Pancreas (tissue), 10 donors: Measurements from ENCODE around the gene ASCC3. TPM values are rescaled to one million over a fixed set of nuclear protein-coding genes. Genes with fewer than 3 reads are reported as not detected.

Source experiments
- ATAC-seq, 4 donors: fragments of 200-7000 bp; cut with Tn5 transposase; one replicate each; pipeline versions ENCODE4 v1.8.0 to v1.9.1; 2020; ENCODE audit warnings: mild to moderate bottlenecking in 4 of 4, moderate library complexity in 4 of 4
- DNase-seq, 6 donors: peaks; one replicate each; pipeline ENCODE4 v3.0.0-alpha.2; 2020
- FAIRE-seq: peaks from 2 replicates; lab custom pipeline; 2012; peaks lifted over from hg19 to GRCh38; lab: Jason Lieb, UNC
- H3K27ac ChIP-seq, 4 donors: fragments of 200-600 bp; sonication (generic); 1 replicate in 3 of 4; 2 replicates in 1 of 4; pipeline versions ENCODE4 v1.5.0 to v1.8.0; 2020
- H3K27me3 ChIP-seq, 4 donors: fragments of 200-600 bp; one replicate each; pipeline ENCODE4 v1.8.0; 2021
- H3K36me3 ChIP-seq, 3 donors: fragments of 200-600 bp; sonication (generic) in 1 of 3; one replicate each; pipeline versions ENCODE4 v1.5.0 to v1.8.0; 2020 to 2021
- H3K4me1 ChIP-seq, 3 donors: fragments of 200-600 bp; one replicate each; pipeline ENCODE4 v1.8.0; 2021
- H3K4me3 ChIP-seq, 4 donors: fragments of 200-600 bp; sonication (generic) in 2 of 4; one replicate each; pipeline versions ENCODE4 v1.5.0 to v1.8.0; 2020 to 2021
- H3K9me3 ChIP-seq, 4 donors: fragments of 200-600 bp; one replicate each; pipeline ENCODE4 v1.8.0; 2021
- CTCF ChIP-seq, 4 donors: fragments of 200-600 bp; sonication (generic) in 3 of 4; IDR thresholded peaks; one replicate each; pipeline versions ENCODE4 v1.5.0 to v1.8.0; 2021; ENCODE audit warnings: antibody characterized with exemption in 4 of 4
- WGBS, 2 donors: extraction: QIAGEN DNeasy Blood & Tissue Kit; methylation state at CpG; one replicate each; pipeline ENCODE4 v1.1.7; 2013; 5-methylcytosine and 5-hydroxymethylcytosine counted together
- intact Hi-C, 3 donors: fragments of 100-400 bp; cut with DNase I; formaldehyde crosslinking; loops; one replicate each; pipeline versions ENCODE4 v1.11.1 to v1.14.2; 2022
- polyA plus RNA-seq, 2 donors: library from polyadenylated mRNA; stranded (reverse); fragments of 200-250 nt; gene quantifications; one replicate each; pipeline ENCODE4 v1.2.3, GENCODE V29; 2013
- total RNA-seq, 6 donors: library from RNA; stranded (reverse); fragmentation: NEBNext Ultra II Directional in 4 of 6; extraction: Animal tissue kit (Norgen Biotek cat#: 25700) in 4 of 6; gene quantifications; one replicate each; pipeline versions ENCODE4 v1.2.1 to v1.2.4, GENCODE V29; 2021 to 2023
- donor health status: healthy with polysubstance abuse.
- donor health status: DM: no; HTN: no; CAD: no; lungs with moderate emphysema.
- donor health status: DM: no; HTN: no; CAD: no.
- donor health status: control.
- donor health status: control.
- donor health status: Bipolar disorder and iron deficiency.
- donor health status: DM: yes; HTN: yes; CAD: no.
- donor health status: DM: no; HTN: no; CAD: no.
- donor health status: DM: no; HTN: no; CAD: no.
- donor health status: DM: yes; HTN: yes; CAD: no.

ASCC3 gene
- total and polyA plus RNA-seq, 8 donors = 4.4 to 20.3 (median 13.4) TPM

GRCh38 chr6:100620085-100620840, 260.9 kb downstream of the ASCC3 start:
- no peak for TF ChIP-seq CTCF (IDR thresholded peaks at IDR 0.05)
- H3K9me3 ChIP-seq = no peaks in the 10 kb centered on the region
- intact Hi-C loops = no loop called here
- DNase-seq = no peak
- ATAC-seq = no peak
- no peak for FAIRE-seq
- no peak overlapping the region for H3K27ac ChIP-seq
- WGBS, 2 donors = 98% methylated on average over 3 of the region's 3 CpGs
- no peaks in the 10 kb centered on the region for H3K27me3 ChIP-seq
- peaks cover 0 to 9% (median 0%) of the 10 kb centered on the region in 3 donors for H3K36me3 ChIP-seq
- H3K4me1 ChIP-seq = no peaks in the 10 kb centered on the region
- no peak overlapping the region for H3K4me3 ChIP-seq

- no peaks in the 10 kb centered on the region for H3K27me3 ChIP-seq
- no peak overlapping the region for H3K4me3 ChIP-seq
- WGBS, 2 donors = 93 to 97% methylated on average over 4 of the region's 4 CpGs
These were observed 262.8 kb downstream of the ASCC3 start for GRCh38 chr6:100618351-100618671.

GRCh38 chr6:100617633-100618350, 263.3 kb downstream of the ASCC3 start:
- Histone ChIP-seq H3K4me3 (no peak overlapping the region), H3K4me1 (no peaks in the 10 kb centered on the region), H3K27me3 (no peaks in the 10 kb centered on the region), H3K27ac (no peak overlapping the region), H3K36me3 (no peaks in the 10 kb centered on the region), H3K9me3 (no peaks in the 10 kb centered on the region)
- TF ChIP-seq CTCF (IDR thresholded peaks at IDR 0.05) = no peak
- no peak for DNase-seq
- peak in 1 of 4 donors; percentile 18 for ATAC-seq
- FAIRE-seq = no peak
- WGBS, 2 donors = 87 to 88% methylated on average over 4 of the region's 4 CpGs
- intact Hi-C loops = no loop called here

More at GRCh38 chr6:100618351-100618671, 262.8 kb downstream of the ASCC3 start:
- FAIRE-seq (no peak), DNase-seq (no peak), ATAC-seq (no peak)
- no peak for TF ChIP-seq CTCF (IDR thresholded peaks at IDR 0.05)
- Histone ChIP-seq H3K27ac (no peak overlapping the region), H3K36me3 (no peaks in the 10 kb centered on the region), H3K4me1 (no peaks in the 10 kb centered on the region), H3K9me3 (no peaks in the 10 kb centered on the region)
- intact Hi-C loops = no loop called here

GRCh38 chr6:100614933-100615332, 266.2 kb downstream of the ASCC3 start:
- Histone ChIP-seq H3K36me3 (no peaks in the 10 kb centered on the region), H3K27ac (no peak overlapping the region), H3K4me3 (no peak overlapping the region), H3K27me3 (no peaks in the 10 kb centered on the region), H3K9me3 (no peaks in the 10 kb centered on the region), H3K4me1 (no peaks in the 10 kb centered on the region)
- TF ChIP-seq CTCF (IDR thresholded peaks at IDR 0.05) = no peak
- intact Hi-C loops = no loop called here
- ATAC-seq = no peak
- 95 to 96% methylated on average over 8 of the region's 8 CpGs for WGBS, 2 donors
- FAIRE-seq = no peak
- peak in 1 of 6 donors; percentile 10 for DNase-seq

- DNase-seq = no peak
- Histone ChIP-seq H3K9me3 (no peaks in the 10 kb centered on the region), H3K36me3 (no peaks in the 10 kb centered on the region), H3K4me3 (no peak overlapping the region), H3K27ac (no peak overlapping the region), H3K4me1 (no peaks in the 10 kb centered on the region), H3K27me3 (no peaks in the 10 kb centered on the region)
- no peak for FAIRE-seq
- 81% methylated on average over 4 of the region's 4 CpGs for WGBS, 2 donors
- intact Hi-C loops = no loop called here
- no peak for ATAC-seq
- no peak for TF ChIP-seq CTCF (IDR thresholded peaks at IDR 0.05)
These were observed 266.7 kb downstream of the ASCC3 start for GRCh38 chr6:100614386-100614785.
